IPS-18a (cell line): Measurements from ENCODE around the gene MYO1E.
"Not testable (repeated sequence)": the region's sequence is repeated elsewhere in the genome, so short reads cannot be mapped to it uniquely, and the experiment has no call there.

Experiments
- H3K27ac ChIP-seq: one replicate; pipeline ENCODE4 v1.5.1; 2013; ENCODE audit warnings: low read length
- H3K27me3 ChIP-seq: one replicate; pipeline ENCODE4 v1.6.1; 2013; ENCODE audit warnings: mild to moderate bottlenecking, low read length; ENCODE audit not compliant: control insufficient read depth, insufficient read depth
- H3K36me3 ChIP-seq: one replicate; pipeline ENCODE4 v1.6.1; 2013; ENCODE audit warnings: low read depth, low read length; ENCODE audit not compliant: control insufficient read depth
- H3K4me1 ChIP-seq: one replicate; pipeline ENCODE4 v1.6.1; 2013; ENCODE audit warnings: low read depth, low read length; ENCODE audit not compliant: control insufficient read depth
- H3K4me3 ChIP-seq: one replicate; pipeline ENCODE4 v1.5.1; 2013; ENCODE audit warnings: low read length
- H3K9ac ChIP-seq: one replicate; pipeline ENCODE4 v1.6.1; 2013; ENCODE audit warnings: mild to moderate bottlenecking, low read length, moderate library complexity
- H3K9me3 ChIP-seq: one replicate; pipeline ENCODE4 v1.6.1; 2013; ENCODE audit warnings: low read depth, low read length; ENCODE audit not compliant: control insufficient read depth

MYO1E gene

GRCh38 chr15:59401051-59401823 is 28.6 kb upstream of the MYO1E start:
- Histone ChIP-seq H3K4me3 (peak overlapping the region; percentile 16), H3K27me3 (peaks cover 17% of the 10 kb centered on the region), H3K4me1 (peaks cover 11% of the 10 kb centered on the region)
- H3K9ac ChIP-seq, H3K36me3 ChIP-seq, H3K9me3 ChIP-seq, H3K27ac ChIP-seq: not testable (repeated sequence)

GRCh38 chr15:59400103-59400813 is 27.6 kb upstream of the MYO1E start:
- Histone ChIP-seq H3K27me3 (peaks cover 17% of the 10 kb centered on the region), H3K9me3 (no peaks in the 10 kb centered on the region), H3K4me3 (no peak overlapping the region), H3K9ac (no peak overlapping the region), H3K36me3 (no peaks in the 10 kb centered on the region), H3K4me1 (peaks cover 11% of the 10 kb centered on the region), H3K27ac (no peak overlapping the region)

- no peak overlapping the region for H3K4me3 ChIP-seq
- no peak overlapping the region for H3K9ac ChIP-seq
- H3K27me3 ChIP-seq = peaks cover 17% of the 10 kb centered on the region
- peaks cover 11% of the 10 kb centered on the region for H3K4me1 ChIP-seq
- no peak overlapping the region for H3K27ac ChIP-seq
- H3K36me3 ChIP-seq = no peaks in the 10 kb centered on the region
- no peaks in the 10 kb centered on the region for H3K9me3 ChIP-seq
Observed at GRCh38 chr15:59399465-59400102, 26.9 kb upstream of the MYO1E start.

- H3K9ac ChIP-seq = no peak overlapping the region
- H3K9me3 ChIP-seq = no peaks in the 10 kb centered on the region
- no peaks in the 10 kb centered on the region for H3K36me3 ChIP-seq
- peaks cover 17% of the 10 kb centered on the region for H3K27me3 ChIP-seq
- peaks cover 11% of the 10 kb centered on the region for H3K4me1 ChIP-seq
- H3K27ac ChIP-seq = no peak overlapping the region
- H3K4me3 ChIP-seq = no peak overlapping the region
Observed at GRCh38 chr15:59398220-59398619, 25.5 kb upstream of the MYO1E start.

GRCh38 chr15:59396679-59397078 is 24.0 kb upstream of the MYO1E start:
- Histone ChIP-seq H3K9me3 (no peaks in the 10 kb centered on the region), H3K9ac (no peak overlapping the region), H3K4me3 (no peak overlapping the region), H3K27me3 (peaks cover 17% of the 10 kb centered on the region), H3K4me1 (peaks cover 6% of the 10 kb centered on the region), H3K36me3 (no peaks in the 10 kb centered on the region), H3K27ac (no peak overlapping the region)

- H3K9me3 ChIP-seq = no peaks in the 10 kb centered on the region
- H3K4me1 ChIP-seq = peaks cover 2% of the 10 kb centered on the region
- no peaks in the 10 kb centered on the region for H3K36me3 ChIP-seq
- H3K27me3 ChIP-seq = peaks cover 17% of the 10 kb centered on the region
- H3K4me3 ChIP-seq = no peak overlapping the region
- H3K9ac ChIP-seq = no peak overlapping the region
- no peak overlapping the region for H3K27ac ChIP-seq
Observed at GRCh38 chr15:59396211-59396610, 23.5 kb upstream of the MYO1E start.

- no peak overlapping the region for H3K9ac ChIP-seq
- no peak overlapping the region for H3K27ac ChIP-seq
- no peaks in the 10 kb centered on the region for H3K4me1 ChIP-seq
- peaks cover 2% of the 10 kb centered on the region for H3K27me3 ChIP-seq
- no peak overlapping the region for H3K4me3 ChIP-seq
- H3K36me3 ChIP-seq = no peaks in the 10 kb centered on the region
- H3K9me3 ChIP-seq = no peaks in the 10 kb centered on the region
Observed at GRCh38 chr15:59394166-59394661, 21.5 kb upstream of the MYO1E start.

- H3K27ac ChIP-seq = no peak overlapping the region
- no peaks in the 10 kb centered on the region for H3K36me3 ChIP-seq
- no peak overlapping the region for H3K9ac ChIP-seq
- H3K27me3 ChIP-seq = no peaks in the 10 kb centered on the region
- no peaks in the 10 kb centered on the region for H3K9me3 ChIP-seq
- H3K4me1 ChIP-seq = no peaks in the 10 kb centered on the region
- no peak overlapping the region for H3K4me3 ChIP-seq
Observed at GRCh38 chr15:59392299-59392698, 19.6 kb upstream of the MYO1E start.

GRCh38 chr15:59388670-59389069 is 16.0 kb upstream of the MYO1E start:
- Histone ChIP-seq H3K27me3 (no peaks in the 10 kb centered on the region), H3K9me3 (no peaks in the 10 kb centered on the region), H3K4me3 (no peak overlapping the region), H3K4me1 (no peaks in the 10 kb centered on the region), H3K9ac (no peak overlapping the region), H3K27ac (no peak overlapping the region), H3K36me3 (no peaks in the 10 kb centered on the region)

GRCh38 chr15:59387196-59387878 is 14.7 kb upstream of the MYO1E start:
- not testable (repeated sequence) for H3K9me3 ChIP-seq, H3K4me1 ChIP-seq, H3K27me3 ChIP-seq, H3K27ac ChIP-seq, H3K9ac ChIP-seq, H3K4me3 ChIP-seq, H3K36me3 ChIP-seq

- Histone ChIP-seq H3K9me3 (no peaks in the 10 kb centered on the region), H3K4me1 (no peaks in the 10 kb centered on the region), H3K4me3 (no peak overlapping the region), H3K9ac (no peak overlapping the region), H3K27me3 (no peaks in the 10 kb centered on the region), H3K27ac (no peak overlapping the region), H3K36me3 (peaks cover 4% of the 10 kb centered on the region)
Observed at GRCh38 chr15:59385171-59385570, 12.5 kb upstream of the MYO1E start.
